ENCODE results near the gene NCCRP1.

Gene NCCRP1

GRCh38 chr19:39202998-39203355 lies 6.2 kb downstream of the NCCRP1 start:
- DNase-seq (ENCODE audit: low spot score), result peak; percentile 25
- TF ChIP-seq, protein P1, sequence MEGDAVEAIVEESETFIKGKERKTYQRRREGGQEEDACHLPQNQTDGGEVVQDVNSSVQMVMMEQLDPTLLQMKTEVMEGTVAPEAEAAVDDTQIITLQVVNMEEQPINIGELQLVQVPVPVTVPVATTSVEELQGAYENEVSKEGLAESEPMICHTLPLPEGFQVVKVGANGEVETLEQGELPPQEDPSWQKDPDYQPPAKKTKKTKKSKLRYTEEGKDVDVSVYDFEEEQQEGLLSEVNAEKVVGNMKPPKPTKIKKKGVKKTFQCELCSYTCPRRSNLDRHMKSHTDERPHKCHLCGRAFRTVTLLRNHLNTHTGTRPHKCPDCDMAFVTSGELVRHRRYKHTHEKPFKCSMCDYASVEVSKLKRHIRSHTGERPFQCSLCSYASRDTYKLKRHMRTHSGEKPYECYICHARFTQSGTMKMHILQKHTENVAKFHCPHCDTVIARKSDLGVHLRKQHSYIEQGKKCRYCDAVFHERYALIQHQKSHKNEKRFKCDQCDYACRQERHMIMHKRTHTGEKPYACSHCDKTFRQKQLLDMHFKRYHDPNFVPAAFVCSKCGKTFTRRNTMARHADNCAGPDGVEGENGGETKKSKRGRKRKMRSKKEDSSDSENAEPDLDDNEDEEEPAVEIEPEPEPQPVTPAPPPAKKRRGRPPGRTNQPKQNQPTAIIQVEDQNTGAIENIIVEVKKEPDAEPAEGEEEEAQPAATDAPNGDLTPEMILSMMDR (IDR thresholded peaks at IDR 0.05; ENCODE audit: extremely low read depth, missing control alignments), result no peak

GRCh38 chr19:39203372-39204341 lies 6.9 kb downstream of the NCCRP1 start, which contains the start of gene SYCN:
SYCN (minus strand) TSS chr19:39204263; CDS start chr19:39204254, 9 bp downstream.
- DNase-seq (ENCODE audit: low spot score), result no peak
- TF ChIP-seq, protein P1 (IDR thresholded peaks at IDR 0.05; ENCODE audit: extremely low read depth, missing control alignments), result no peak

DNA sequence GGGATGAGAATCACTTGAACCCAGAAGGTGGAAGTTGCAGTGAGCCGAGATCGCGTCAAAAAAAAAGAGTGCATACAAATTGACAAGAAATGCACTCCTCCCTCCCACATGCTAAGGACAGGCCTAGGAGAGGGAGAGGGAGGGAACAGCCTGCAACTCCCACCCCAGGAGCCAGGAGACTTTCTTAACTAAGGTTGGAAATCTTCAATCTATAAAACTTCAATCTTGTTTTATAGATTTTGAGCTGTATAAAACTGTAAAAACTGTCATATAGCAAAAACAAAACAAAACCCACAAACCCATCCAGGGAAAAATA lies 8.6 kb downstream of the NCCRP1 start:
- TF ChIP-seq, protein P1 (IDR thresholded peaks at IDR 0.05; ENCODE audit: extremely low read depth, missing control alignments), result no peak
- no peak for DNase-seq (ENCODE audit: low spot score)

DNA sequence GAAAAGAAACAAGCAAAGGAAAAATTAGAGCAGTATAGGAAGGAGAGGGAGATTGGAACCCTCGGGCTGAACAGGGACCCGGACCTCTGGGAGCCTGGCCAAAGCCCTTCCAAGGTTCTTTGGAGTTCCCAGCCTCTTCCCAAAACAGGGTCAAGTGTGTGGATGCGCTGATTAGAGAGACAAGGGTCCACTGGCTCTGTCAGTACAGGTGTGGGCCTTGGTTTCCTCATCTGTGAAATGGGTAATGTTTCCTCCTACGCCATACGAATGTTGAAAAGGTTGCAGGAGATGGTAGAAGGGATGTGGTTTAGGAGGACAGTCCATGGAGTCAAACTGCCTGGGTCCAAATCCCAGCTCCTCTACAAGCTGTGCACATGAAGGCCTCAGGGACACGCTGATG lies 9.4 kb downstream of the NCCRP1 start:
- TF ChIP-seq, protein P1 (IDR thresholded peaks at IDR 0.05; ENCODE audit: extremely low read depth, missing control alignments), result no peak
- no peak for DNase-seq (ENCODE audit: low spot score)

- DNase-seq (ENCODE audit: low spot score), result no peak
- TF ChIP-seq, protein P1 (IDR thresholded peaks at IDR 0.05; ENCODE audit: extremely low read depth, missing control alignments), result no peak
Observed at GRCh38 chr19:39207293-39207836, 10.6 kb downstream of the NCCRP1 start.

DNA sequence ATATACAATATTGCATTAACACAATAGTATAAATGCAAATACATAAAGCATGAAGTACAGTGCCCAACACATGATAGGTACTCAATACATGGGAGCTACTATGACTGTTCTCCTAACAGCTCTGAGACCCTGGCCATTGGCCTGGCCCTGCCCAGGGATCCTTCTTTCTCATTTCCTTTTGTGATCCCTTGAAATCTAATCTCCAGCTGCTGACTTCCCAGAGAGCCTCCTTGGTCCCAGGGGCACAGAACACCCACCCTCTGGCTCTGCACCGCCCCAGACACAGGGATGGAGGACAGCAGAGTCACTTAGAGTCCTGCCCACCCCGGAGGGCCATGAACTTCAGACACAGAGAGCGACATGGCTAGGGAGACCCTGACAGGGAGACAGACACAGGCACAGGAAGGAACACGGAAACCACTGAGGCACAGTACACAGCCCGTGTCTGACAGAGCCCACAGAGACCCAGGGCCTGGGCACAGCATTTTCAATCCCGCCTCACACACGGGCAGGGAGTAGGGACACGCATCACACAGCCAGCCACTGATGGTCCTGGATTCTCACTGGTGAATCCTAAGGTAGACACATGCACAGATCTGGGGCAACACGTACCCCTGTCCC lies 11.5 kb downstream of the NCCRP1 start:
- no peak for DNase-seq (ENCODE audit: low spot score)

More for the DNA sequence above, 11.5 kb downstream of the NCCRP1 start:
- TF ChIP-seq, protein P1 (IDR thresholded peaks at IDR 0.05; ENCODE audit: extremely low read depth, missing control alignments), result no peak
